ENCODE results near the gene RAB3GAP2. TPM values are rescaled to one million over a fixed set of nuclear protein-coding genes. Genes with fewer than 3 reads are reported as not detected.

Gene RAB3GAP2
- total RNA-seq, 2 donors from 2014 or later, result 50.1 to 50.5 TPM

DNA sequence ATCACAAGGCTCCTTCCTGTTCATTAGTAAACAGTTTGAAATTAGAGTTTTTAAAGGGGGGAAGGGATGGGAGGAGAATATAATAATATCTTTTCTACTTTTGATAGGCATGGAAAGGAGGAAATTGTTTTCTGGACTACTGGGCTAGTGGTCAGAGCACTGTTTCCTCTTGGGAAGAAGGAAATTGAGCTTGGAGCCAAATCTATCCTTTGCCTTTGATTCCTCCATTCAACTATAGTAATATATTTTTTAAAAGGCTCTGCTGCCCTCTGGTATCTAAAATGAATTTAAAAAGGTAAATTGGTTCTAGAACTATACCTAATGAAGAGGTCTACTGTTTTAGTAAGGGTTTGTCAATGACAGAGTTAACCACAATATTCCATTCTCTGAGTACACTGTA lies 172.4 kb downstream of the RAB3GAP2 start:
- H3K27ac Mint-ChIP-seq, result no peak overlapping the region
- H3K36me3 Mint-ChIP-seq (ENCODE audit: low read depth), result peaks cover 95% of the 10 kb centered on the region
- H3K4me1 Mint-ChIP-seq, result peaks cover 9% of the 10 kb centered on the region
- H3K9me3 Mint-ChIP-seq, result no peaks in the 10 kb centered on the region
- H3K4me3 Mint-ChIP-seq, result no peak overlapping the region
- no peak for ATAC-seq (replicated peaks)
- H3K27me3 Mint-ChIP-seq, result no peaks in the 10 kb centered on the region

Other genes with a start within 250 kb of the RAB3GAP2 start
- gene EPRS1, start 225.9 kb downstream of the RAB3GAP2 start, total RNA-seq, result 100 to 1,000 TPM; 145 to 173 TPM
- gene BPNT1, start 182.7 kb downstream of the RAB3GAP2 start, total RNA-seq, result 10 to 100 TPM; 30.9 to 40.3 TPM
- 10 to 100 TPM; 56.0 to 83.6 TPM for gene IARS2, start 178.3 kb downstream of the RAB3GAP2 start, total RNA-seq